ENCODE results near the gene WBP2.
"Not testable (repeated sequence)": the region's sequence is repeated elsewhere in the genome, so short reads cannot be mapped to it uniquely, and the experiment has no call there.

WBP2 gene

GRCh38 chr17:75812096-75813013, 42.8 kb downstream of the WBP2 start:
- DNase-seq = no peak

GRCh38 chr17:75811174-75811573, 44.0 kb downstream of the WBP2 start:
- no peak for DNase-seq

GRCh38 chr17:75810756-75811155, 44.4 kb downstream of the WBP2 start:
- not testable (repeated sequence) for DNase-seq

- DNase-seq = no peak
Observed at GRCh38 chr17:75810216-75810615, 44.9 kb downstream of the WBP2 start.

- DNase-seq = no peak
Observed at GRCh38 chr17:75809631-75810111, 45.5 kb downstream of the WBP2 start.

- no peak for DNase-seq
Observed at GRCh38 chr17:75808905-75809621, 46.1 kb downstream of the WBP2 start.

- DNase-seq = no peak
Observed at GRCh38 chr17:75808549-75808904, 46.6 kb downstream of the WBP2 start.

- DNase-seq = no peak
Observed at GRCh38 chr17:75807861-75808260, 47.3 kb downstream of the WBP2 start.

GRCh38 chr17:75806822-75807500, 48.2 kb downstream of the WBP2 start:
- DNase-seq = no peak

- DNase-seq = no peak
Observed at GRCh38 chr17:75803883-75804282, 51.3 kb downstream of the WBP2 start.

GRCh38 chr17:75799402-75799801, 55.7 kb downstream of the WBP2 start:
- DNase-seq = no peak

GRCh38 chr17:75795820-75796607, 59.1 kb downstream of the WBP2 start:
- DNase-seq = no peak
